NOMO-1 treated with dmso at 0.1 percent for 144 hours (cell line): ENCODE measurements around the gene CYBA.
"Not testable (repeated sequence)": the region's sequence is repeated elsewhere in the genome, so short reads cannot be mapped to it uniquely, and the experiment has no call there.

Experiments
- DNase-seq: peaks from one replicate; lab custom pipeline; 2025; ENCODE audit not compliant: unreplicated experiment; lab: John Stamatoyannopoulos, UW

CYBA gene

GRCh38 chr16:88614818-88615580, 35.9 kb downstream of the CYBA start:
- no peak for DNase-seq

- no peak for DNase-seq
Measured at GRCh38 chr16:88613911-88614817, 36.7 kb downstream of the CYBA start.

- no peak for DNase-seq
Measured at GRCh38 chr16:88613293-88613692, 37.6 kb downstream of the CYBA start.

GRCh38 chr16:88610909-88611812, 39.7 kb downstream of the CYBA start:
- DNase-seq = no peak

- no peak for DNase-seq
Measured at GRCh38 chr16:88610080-88610479, 40.8 kb downstream of the CYBA start.

GRCh38 chr16:88609426-88609825, 41.4 kb downstream of the CYBA start:
- not testable (repeated sequence) for DNase-seq

GRCh38 chr16:88608076-88608475, 42.8 kb downstream of the CYBA start:
- no peak for DNase-seq

GRCh38 chr16:88606148-88606757, 44.6 kb downstream of the CYBA start:
- DNase-seq = no peak

- no peak for DNase-seq
Measured at GRCh38 chr16:88605186-88606147, 45.4 kb downstream of the CYBA start.

- DNase-seq = no peak
Measured at GRCh38 chr16:88602091-88602490, 48.8 kb downstream of the CYBA start.

- no peak for DNase-seq
Measured at GRCh38 chr16:88601313-88602036, 49.4 kb downstream of the CYBA start.

GRCh38 chr16:88600539-88600896, 50.3 kb downstream of the CYBA start:
- no peak for DNase-seq

- DNase-seq = no peak
Measured at GRCh38 chr16:88599825-88600538, 50.9 kb downstream of the CYBA start.

GRCh38 chr16:88599092-88599733, 51.6 kb downstream of the CYBA start:
- no peak for DNase-seq

- no peak for DNase-seq
Measured at GRCh38 chr16:88597856-88598491, 52.9 kb downstream of the CYBA start.

- DNase-seq = no peak
Measured at GRCh38 chr16:88596483-88596882, 54.4 kb downstream of the CYBA start.

- DNase-seq = no peak
Measured at GRCh38 chr16:88595921-88596320, 54.9 kb downstream of the CYBA start.
